Stomach smooth muscle (tissue), 2 donors: Measurements from ENCODE around the gene TRERF1.
A peak's percentile ranks its signal among the peaks of the same experiment; 100 is the strongest.
"Not testable (repeated sequence)": the region's sequence is repeated elsewhere in the genome, so short reads cannot be mapped to it uniquely, and the experiment has no call there.

Experiments
- H3K27ac ChIP-seq: one replicate; pipeline ENCODE4 v1.7.0; 2013; ENCODE audit warnings: mild to moderate bottlenecking, low read length, inconsistent platforms
- H3K27me3 ChIP-seq, 2 donors: one replicate each; pipeline ENCODE4 v1.7.0; 2013; ENCODE audit warnings: low read length in 2 of 2; ENCODE audit not compliant: insufficient read depth in 2 of 2, control insufficient read depth in 1 of 2
- H3K36me3 ChIP-seq, 2 donors: one replicate each; pipeline ENCODE4 v1.7.0; 2013; ENCODE audit warnings: low read length in 2 of 2; ENCODE audit not compliant: control insufficient read depth in 2 of 2, insufficient read depth in 2 of 2
- H3K4me1 ChIP-seq: one replicate; pipeline ENCODE4 v1.7.0; 2013; ENCODE audit warnings: low read length; ENCODE audit not compliant: control insufficient read depth, insufficient read depth
- H3K4me3 ChIP-seq, 2 donors: one replicate each; pipeline ENCODE4 v1.7.0; 2013; ENCODE audit warnings: low read length in 2 of 2
- H3K9ac ChIP-seq, 2 donors: one replicate each; pipeline ENCODE4 v1.7.0; 2013; ENCODE audit warnings: low read length in 2 of 2, mild to moderate bottlenecking in 1 of 2
- H3K9me3 ChIP-seq, 2 donors: one replicate each; pipeline ENCODE4 v1.7.0; 2013; ENCODE audit warnings: low read length in 2 of 2; ENCODE audit not compliant: control insufficient read depth in 2 of 2
- donor health status: healthy.
- donor health status: Pancreatic carcinoma.

The TRERF1 gene

GRCh38 chr6:42221546-42221945, 230.2 kb downstream of the TRERF1 start:
- peaks cover 9% of the 10 kb centered on the region for H3K4me1 ChIP-seq
- H3K9ac ChIP-seq, result no peak overlapping the region
- no peak overlapping the region for H3K27ac ChIP-seq
- H3K9me3 ChIP-seq, result no peaks in the 10 kb centered on the region
- peaks cover 0 to 2% of the 10 kb centered on the region in 2 donors for H3K27me3 ChIP-seq
- no peaks in the 10 kb centered on the region for H3K36me3 ChIP-seq
- no peak overlapping the region for H3K4me3 ChIP-seq

- no peak overlapping the region for H3K9ac ChIP-seq
- H3K27me3 ChIP-seq, result peaks cover 0 to 2% of the 10 kb centered on the region in 2 donors
- no peaks in the 10 kb centered on the region for H3K36me3 ChIP-seq
- H3K27ac ChIP-seq, result no peak overlapping the region
- H3K4me1 ChIP-seq, result peaks cover 14% of the 10 kb centered on the region
- no peak overlapping the region for H3K4me3 ChIP-seq
- no peaks in the 10 kb centered on the region for H3K9me3 ChIP-seq
These were observed 230.9 kb downstream of the TRERF1 start for GRCh38 chr6:42220807-42221206.

GRCh38 chr6:42217519-42218367, 234.0 kb downstream of the TRERF1 start, which contains the start of gene MRPS10:
Gene MRPS10, minus strand, starts transcription at chr6:42217861. Its CDS starts 12 bp downstream, at chr6:42217849.
- Histone ChIP-seq H3K36me3 (peaks cover 2 to 3% of the 10 kb centered on the region in 2 donors), H3K4me3 (peak within 1 kb of the TSS; percentile 82 to 94), H3K27me3 (peaks cover 0 to 2% of the 10 kb centered on the region in 2 donors), H3K9me3 (no peaks in the 10 kb centered on the region), H3K4me1 (peaks cover 16% of the 10 kb centered on the region), H3K27ac (peak within 1 kb of the TSS; percentile 71), H3K9ac (peak within 1 kb of the TSS; percentile 92 to 96)

- H3K9ac ChIP-seq, result peak overlapping the region; percentile 92 to 96
- peak overlapping the region; percentile 71 for H3K27ac ChIP-seq
- peak overlapping the region; percentile 82 to 94 for H3K4me3 ChIP-seq
- peaks cover 16% of the 10 kb centered on the region for H3K4me1 ChIP-seq
- peaks cover 5 to 6% of the 10 kb centered on the region in 2 donors for H3K36me3 ChIP-seq
- peaks cover 0 to 2% of the 10 kb centered on the region in 2 donors for H3K27me3 ChIP-seq
- H3K9me3 ChIP-seq, result no peaks in the 10 kb centered on the region
These were observed 234.6 kb downstream of the TRERF1 start for GRCh38 chr6:42217157-42217518.

- peak overlapping the region; percentile 82 to 94 for H3K4me3 ChIP-seq
- H3K9ac ChIP-seq, result peak overlapping the region in 1 of 2 donors; percentile 92
These were observed 235.2 kb downstream of the TRERF1 start for GRCh38 chr6:42216495-42216894.

GRCh38 chr6:42212442-42212841, 239.3 kb downstream of the TRERF1 start:
- no peak overlapping the region for H3K9ac ChIP-seq
- no peak overlapping the region for H3K27ac ChIP-seq
- peaks cover 10% of the 10 kb centered on the region for H3K4me1 ChIP-seq
- no peak overlapping the region for H3K4me3 ChIP-seq
- H3K27me3 ChIP-seq, result no peaks in the 10 kb centered on the region
- no peaks in the 10 kb centered on the region for H3K9me3 ChIP-seq
- peaks cover 33 to 34% of the 10 kb centered on the region in 2 donors for H3K36me3 ChIP-seq

More at GRCh38 chr6:42216495-42216894, 235.2 kb downstream of the TRERF1 start:
- not testable (repeated sequence) for H3K27ac ChIP-seq, H3K27me3 ChIP-seq, H3K9me3 ChIP-seq, H3K36me3 ChIP-seq
- peaks cover 16% of the 10 kb centered on the region for H3K4me1 ChIP-seq

- Histone ChIP-seq H3K27ac (no peak overlapping the region), H3K4me3 (no peak overlapping the region), H3K27me3 (no peaks in the 10 kb centered on the region), H3K4me1 (peaks cover 8% of the 10 kb centered on the region), H3K9ac (no peak overlapping the region), H3K9me3 (no peaks in the 10 kb centered on the region), H3K36me3 (peaks cover 33 to 34% of the 10 kb centered on the region in 2 donors)
These were observed 240.0 kb downstream of the TRERF1 start for GRCh38 chr6:42211726-42212125.

GRCh38 chr6:42210551-42210950, 241.2 kb downstream of the TRERF1 start:
- no peaks in the 10 kb centered on the region for H3K4me1 ChIP-seq
- peaks cover 34 to 36% of the 10 kb centered on the region in 2 donors for H3K36me3 ChIP-seq

GRCh38 chr6:42207559-42207958, 244.2 kb downstream of the TRERF1 start:
- H3K4me3 ChIP-seq, H3K4me1 ChIP-seq, H3K9ac ChIP-seq, H3K9me3 ChIP-seq, H3K27ac ChIP-seq, H3K27me3 ChIP-seq: not testable (repeated sequence)
- peaks cover 30 to 37% of the 10 kb centered on the region in 2 donors for H3K36me3 ChIP-seq

More at GRCh38 chr6:42210551-42210950, 241.2 kb downstream of the TRERF1 start:
- no peak overlapping the region for H3K9ac ChIP-seq
- no peak overlapping the region for H3K27ac ChIP-seq
- H3K9me3 ChIP-seq, result no peaks in the 10 kb centered on the region
- H3K27me3 ChIP-seq, result no peaks in the 10 kb centered on the region
- no peak overlapping the region for H3K4me3 ChIP-seq

GRCh38 chr6:42204768-42205282, 246.9 kb downstream of the TRERF1 start:
- Histone ChIP-seq H3K27ac (no peak overlapping the region), H3K9me3 (no peaks in the 10 kb centered on the region), H3K27me3 (no peaks in the 10 kb centered on the region), H3K4me1 (peaks cover 8% of the 10 kb centered on the region), H3K36me3 (peaks cover 14 to 21% of the 10 kb centered on the region in 2 donors), H3K9ac (no peak overlapping the region), H3K4me3 (no peak overlapping the region)

- Histone ChIP-seq H3K27ac (no peak overlapping the region), H3K27me3 (no peaks in the 10 kb centered on the region), H3K9me3 (no peaks in the 10 kb centered on the region), H3K4me3 (no peak overlapping the region), H3K36me3 (peaks cover 5 to 11% of the 10 kb centered on the region in 2 donors), H3K9ac (no peak overlapping the region), H3K4me1 (peaks cover 8% of the 10 kb centered on the region)
These were observed 248.5 kb downstream of the TRERF1 start for GRCh38 chr6:42203183-42203582.
